Measurements from ENCODE around the gene AP5Z1. TPM values are rescaled to one million over a fixed set of nuclear protein-coding genes. Genes with fewer than 3 reads are reported as not detected.

AP5Z1 gene
- total and polyA plus RNA-seq, 5 donors = 10.5 to 17.3 (median 14.7) TPM

DNA sequence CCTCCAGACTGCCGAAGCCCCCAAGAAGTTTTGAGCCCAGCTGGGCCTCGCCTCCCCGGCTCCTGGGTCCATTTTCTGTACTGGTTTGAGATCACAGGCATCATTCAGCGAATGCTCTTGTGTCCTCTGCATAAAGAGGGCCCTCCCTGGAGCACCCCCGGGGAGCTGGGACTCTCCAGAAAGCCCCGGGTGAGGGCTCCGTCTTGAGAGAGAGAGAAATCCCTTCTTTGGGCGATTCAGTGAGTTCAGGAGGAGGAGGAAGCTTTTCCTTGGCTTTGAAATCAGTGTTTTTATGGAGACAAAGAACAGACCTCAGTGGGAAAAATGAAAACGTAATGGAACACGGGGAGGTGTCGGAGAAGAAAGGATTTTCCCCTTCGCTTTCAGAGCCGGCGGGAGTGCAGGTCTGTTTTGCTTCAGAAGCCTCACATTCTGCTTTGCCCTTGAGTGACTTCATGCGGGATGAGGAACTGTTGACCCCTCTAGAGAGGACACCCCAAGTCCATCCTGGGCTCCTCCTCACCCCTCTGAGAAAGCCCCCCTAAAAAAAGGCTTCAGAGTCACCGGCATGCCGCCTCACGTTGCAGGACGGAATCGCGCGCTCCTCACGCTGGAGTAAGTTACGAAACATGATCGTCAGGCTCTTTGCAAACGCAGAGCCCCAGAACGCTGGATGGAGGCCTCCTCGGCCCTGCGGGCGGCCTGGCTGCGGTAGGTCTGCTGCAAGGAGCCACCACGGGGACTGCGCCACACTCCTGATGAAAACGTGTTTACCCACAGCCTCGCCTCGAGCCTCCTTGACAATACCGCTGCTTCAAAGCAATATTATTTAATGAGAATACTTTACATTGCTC, 8.5 kb upstream of the AP5Z1 start:
- Histone ChIP-seq H3K27me3 (ENCODE audit: control insufficient read depth, insufficient read depth) (no peaks in the 10 kb centered on the region), H3K4me1 (ENCODE audit: control insufficient read depth, insufficient read depth, low read length) (no peaks in the 10 kb centered on the region), H3K27ac (ENCODE audit: low read length) (no peak overlapping the region), H3K9me3 (ENCODE audit: control insufficient read depth, low read length) (no peaks in the 10 kb centered on the region), H3K4me3 (ENCODE audit: low read length) (no peak overlapping the region)
- intact Hi-C loops (cut with DNase I) = no loop called here
- peak in 1 of 3 donors; percentile 54 for DNase-seq
- 90% methylated on average over 37 of the region's 37 CpGs for WGBS
- ATAC-seq = no peak

DNA sequence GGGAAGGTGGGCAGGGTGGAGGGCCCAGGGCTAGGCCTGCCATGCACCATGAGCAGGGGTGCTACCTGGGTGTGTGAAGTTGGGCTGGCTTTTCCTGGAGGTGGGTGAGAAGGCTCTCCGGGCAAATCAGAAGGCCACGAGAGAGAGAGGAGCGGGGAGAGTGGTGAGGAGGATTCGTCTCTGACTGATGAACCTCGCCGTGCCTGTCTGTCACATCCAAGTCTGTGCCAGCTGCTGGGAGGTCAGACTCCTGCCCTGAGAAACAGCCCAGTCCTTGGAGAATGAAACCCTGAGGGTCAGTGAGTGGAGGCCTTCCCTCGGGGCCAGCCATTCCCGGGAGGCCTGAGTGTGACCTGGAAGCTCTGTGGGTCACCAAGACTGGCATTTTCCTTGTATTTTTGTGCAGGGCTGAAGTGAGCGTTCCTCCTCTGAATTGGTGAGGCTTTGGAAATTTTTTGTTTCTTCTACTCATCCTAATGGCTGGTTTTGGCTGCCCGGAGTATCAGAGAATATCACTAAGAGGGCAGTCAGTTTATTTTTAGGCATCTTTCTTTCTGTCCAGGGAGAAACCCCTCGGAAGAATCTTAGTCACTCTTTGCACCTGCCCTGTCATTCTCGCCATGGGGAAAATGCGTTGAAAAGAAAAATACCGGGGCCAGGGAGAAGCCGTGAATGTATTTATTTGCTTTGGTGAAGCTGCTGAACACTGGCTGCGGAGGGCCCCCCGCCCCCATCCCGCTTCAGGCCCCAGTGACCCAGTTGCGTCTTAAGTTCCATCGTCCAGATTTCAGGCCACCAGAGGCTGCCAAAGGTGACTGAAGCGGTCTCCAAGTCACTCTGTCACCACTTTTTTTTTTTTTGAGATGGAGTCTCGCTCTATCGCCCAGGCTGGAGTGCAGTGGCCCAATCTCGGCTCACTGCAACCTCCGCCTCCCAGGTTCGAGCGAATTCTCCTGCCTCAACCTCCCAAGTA, 6.5 kb upstream of the AP5Z1 start:
- intact Hi-C loops (cut with DNase I) = no loop called here
- ATAC-seq (no peak), DNase-seq (peak in 2 of 3 donors; percentile 40 to 44)
- H3K4me3 ChIP-seq (ENCODE audit: low read length) = no peak overlapping the region
- WGBS = 83% methylated on average over 27 of the region's 27 CpGs
- H3K27ac ChIP-seq (ENCODE audit: low read length) = no peak overlapping the region
- no peaks in the 10 kb centered on the region for H3K9me3 ChIP-seq (ENCODE audit: control insufficient read depth, low read length)
- no peaks in the 10 kb centered on the region for H3K27me3 ChIP-seq (ENCODE audit: control insufficient read depth, insufficient read depth)
- H3K4me1 ChIP-seq (ENCODE audit: control insufficient read depth, insufficient read depth, low read length) = no peaks in the 10 kb centered on the region

DNA sequence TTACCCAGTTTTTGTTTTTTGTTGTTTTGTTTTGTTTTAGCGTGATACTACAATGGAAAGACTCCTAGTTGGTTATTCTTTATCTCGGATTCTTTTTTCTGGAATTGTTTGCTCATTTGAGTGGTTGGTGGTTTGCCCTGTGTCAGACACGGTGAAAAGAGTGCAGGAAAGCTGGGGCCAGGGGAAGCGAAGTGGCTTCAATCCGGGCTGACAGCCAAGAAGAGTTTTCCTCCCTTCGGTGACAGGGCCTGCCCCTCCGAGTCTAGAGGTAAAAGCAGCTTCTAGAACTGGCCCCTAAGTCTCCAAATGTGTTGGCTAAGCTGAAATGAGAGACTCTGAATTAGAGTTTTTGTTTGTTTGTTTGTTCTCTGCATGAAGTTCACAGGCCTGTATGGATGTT, 5.7 kb upstream of the AP5Z1 start:
- no peaks in the 10 kb centered on the region for H3K9me3 ChIP-seq (ENCODE audit: control insufficient read depth, low read length)
- H3K27me3 ChIP-seq (ENCODE audit: control insufficient read depth, insufficient read depth) = no peaks in the 10 kb centered on the region
- ATAC-seq (no peak), DNase-seq (peak in 1 of 3 donors; percentile 40)
- H3K4me1 ChIP-seq (ENCODE audit: control insufficient read depth, insufficient read depth, low read length) = peaks cover 3% of the 10 kb centered on the region
- 23% methylated on average over 7 of the region's 7 CpGs for WGBS
- no peak overlapping the region for H3K27ac ChIP-seq (ENCODE audit: low read length)
- intact Hi-C loops (cut with DNase I) = no loop called here
- H3K4me3 ChIP-seq (ENCODE audit: low read length) = no peak overlapping the region

DNA sequence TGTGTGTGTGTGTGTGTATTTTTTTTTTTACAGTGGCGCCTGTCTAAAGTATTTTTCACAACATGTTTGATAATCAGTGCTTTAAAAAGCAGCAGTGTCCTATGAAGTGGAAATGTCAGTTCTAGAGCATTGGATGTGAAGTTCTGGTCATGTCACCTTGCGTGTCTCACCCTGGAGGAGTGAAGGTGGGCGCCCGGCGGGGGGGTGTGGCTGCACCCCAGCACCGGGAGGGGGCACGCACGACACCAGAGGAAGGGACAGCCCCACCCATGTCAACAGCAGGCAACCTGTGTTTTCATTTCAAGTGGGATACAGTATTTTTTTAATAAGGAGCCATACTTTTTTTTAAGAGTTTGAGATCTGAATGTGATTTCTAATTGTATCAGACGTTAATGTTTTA, 4.5 kb upstream of the AP5Z1 start:
- no peaks in the 10 kb centered on the region for H3K27me3 ChIP-seq (ENCODE audit: control insufficient read depth, insufficient read depth)
- no peak overlapping the region for H3K27ac ChIP-seq (ENCODE audit: low read length)
- H3K9me3 ChIP-seq (ENCODE audit: control insufficient read depth, low read length) = no peaks in the 10 kb centered on the region
- H3K4me3 ChIP-seq (ENCODE audit: low read length) = no peak overlapping the region
- DNase-seq (peak in 2 of 3 donors; percentile 34 to 62), ATAC-seq (no peak)
- intact Hi-C loops (cut with DNase I) = no loop called here
- peaks cover 3% of the 10 kb centered on the region for H3K4me1 ChIP-seq (ENCODE audit: control insufficient read depth, insufficient read depth, low read length)
- WGBS = 65% methylated on average over 9 of the region's 9 CpGs

DNA sequence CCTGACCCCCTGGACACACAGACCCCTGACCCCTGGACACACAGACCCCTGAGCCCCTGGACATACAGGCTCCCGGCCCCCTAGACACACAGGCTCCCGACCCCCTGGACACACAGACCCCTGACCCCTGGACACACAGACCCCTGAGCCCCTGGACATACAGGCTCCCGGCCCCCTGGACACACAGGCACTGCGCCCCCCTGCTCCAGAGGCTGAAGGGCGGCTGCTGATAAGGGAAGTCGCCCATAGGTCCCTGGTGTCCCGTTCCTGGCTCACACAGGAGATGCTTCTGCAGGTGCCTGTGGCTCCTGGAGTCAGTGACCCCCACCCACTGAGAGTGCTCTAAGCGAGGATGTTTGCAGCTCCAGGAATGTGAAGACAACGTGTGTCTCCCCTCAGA, 3.7 kb upstream of the AP5Z1 start:
- H3K27ac ChIP-seq (ENCODE audit: low read length) = no peak overlapping the region
- intact Hi-C loops (cut with DNase I) = no loop called here
- no peak for ATAC-seq
- H3K4me3 ChIP-seq (ENCODE audit: low read length) = no peak overlapping the region
- no peaks in the 10 kb centered on the region for H3K9me3 ChIP-seq (ENCODE audit: control insufficient read depth, low read length)
- H3K27me3 ChIP-seq (ENCODE audit: control insufficient read depth, insufficient read depth) = no peaks in the 10 kb centered on the region
- 88% methylated on average over 9 of the region's 9 CpGs for WGBS
- H3K4me1 ChIP-seq (ENCODE audit: control insufficient read depth, insufficient read depth, low read length) = peaks cover 5% of the 10 kb centered on the region
- DNase-seq = peak in 2 of 3 donors; percentile 38 to 60

DNA sequence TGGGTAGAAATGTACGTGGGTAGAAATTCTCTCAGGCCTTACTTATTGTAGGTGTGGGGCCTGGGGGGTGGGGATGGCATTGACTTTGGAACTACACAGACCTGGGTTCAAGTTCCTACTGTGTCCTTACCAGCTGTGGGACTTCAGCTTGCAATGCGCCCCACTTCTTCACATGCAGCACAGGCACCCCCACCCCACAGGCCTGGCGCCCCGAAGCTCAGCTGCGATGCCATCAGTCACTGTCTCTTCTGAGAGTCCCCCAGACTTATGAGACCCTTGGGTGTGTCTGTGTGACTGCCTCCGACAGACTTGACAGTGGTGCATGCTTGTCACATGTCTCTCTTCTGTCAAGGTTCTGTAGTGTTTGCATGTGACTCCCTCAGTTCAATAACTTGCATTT, 3.1 kb upstream of the AP5Z1 start:
- H3K27ac ChIP-seq (ENCODE audit: low read length) = no peak overlapping the region
- ATAC-seq (no peak), DNase-seq (peak in 2 of 3 donors; percentile 30)
- H3K9me3 ChIP-seq (ENCODE audit: control insufficient read depth, low read length) = no peaks in the 10 kb centered on the region
- H3K4me3 ChIP-seq (ENCODE audit: low read length) = no peak overlapping the region
- intact Hi-C loops (cut with DNase I) = no loop called here
- WGBS = 95% methylated on average over 6 of the region's 6 CpGs
- peaks cover 6% of the 10 kb centered on the region for H3K4me1 ChIP-seq (ENCODE audit: control insufficient read depth, insufficient read depth, low read length)
- H3K27me3 ChIP-seq (ENCODE audit: control insufficient read depth, insufficient read depth) = no peaks in the 10 kb centered on the region

DNA sequence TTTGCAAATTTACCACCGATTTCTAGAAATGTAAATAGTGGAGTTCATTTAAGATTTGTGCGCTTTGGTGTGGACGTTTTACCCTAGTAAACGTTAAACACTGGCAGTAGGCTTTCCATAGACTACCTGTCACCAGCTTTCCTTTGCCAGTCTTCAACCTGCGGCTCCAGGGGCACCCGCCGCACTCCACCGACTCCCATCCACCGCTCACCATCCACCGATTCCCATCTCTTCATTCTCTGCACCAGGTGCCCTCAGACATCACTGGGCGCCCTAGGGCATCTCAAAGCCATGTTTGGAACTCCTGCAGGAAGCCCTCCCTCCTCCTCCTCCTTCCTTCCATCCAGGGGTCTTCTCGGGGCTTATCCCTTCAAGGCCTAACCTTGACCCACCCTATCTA, 1.4 kb upstream of the AP5Z1 start:
- 85% methylated on average over 12 of the region's 12 CpGs for WGBS
- peak in 2 of 3 donors; percentile 40 to 47 for DNase-seq
- Histone ChIP-seq H3K9me3 (ENCODE audit: control insufficient read depth, low read length) (no peaks in the 10 kb centered on the region), H3K27me3 (ENCODE audit: control insufficient read depth, insufficient read depth) (no peaks in the 10 kb centered on the region), H3K27ac (ENCODE audit: low read length) (no peak overlapping the region), H3K4me1 (ENCODE audit: control insufficient read depth, insufficient read depth, low read length) (peaks cover 6% of the 10 kb centered on the region), H3K4me3 (ENCODE audit: low read length) (no peak overlapping the region)
- intact Hi-C loops (cut with DNase I) = no loop called here
- no peak for ATAC-seq

DNA sequence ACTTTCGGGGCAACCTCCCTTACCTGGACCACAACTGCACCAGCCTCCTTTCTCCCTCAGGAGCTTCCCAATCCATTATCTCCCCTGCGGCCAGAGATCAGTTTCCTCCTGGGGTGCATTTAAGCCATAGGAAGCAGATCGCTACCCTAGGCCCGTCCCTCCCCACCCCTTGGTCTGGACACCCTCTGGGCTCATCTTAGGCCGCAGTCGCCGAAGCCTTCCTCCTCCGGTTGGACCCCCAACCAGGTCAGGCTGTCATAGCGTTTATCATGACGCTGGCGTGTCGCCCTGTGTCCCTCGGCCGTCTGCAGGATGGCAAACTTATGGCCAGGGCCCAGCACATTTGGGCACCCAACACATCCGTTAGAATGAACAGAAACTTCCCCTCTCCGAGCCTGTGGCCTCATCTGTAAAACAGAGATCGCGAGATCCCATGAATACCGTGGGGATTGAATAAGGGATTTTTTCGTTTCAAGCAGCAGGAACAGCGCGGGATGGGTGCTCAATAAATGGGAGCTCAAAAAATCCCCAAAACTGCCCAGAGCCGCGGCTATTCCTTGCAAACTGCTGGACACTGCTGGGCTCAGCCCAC, 669 bp upstream of the AP5Z1 start:
- H3K9me3 ChIP-seq (ENCODE audit: control insufficient read depth, low read length) = no peaks in the 10 kb centered on the region
- intact Hi-C loops (cut with DNase I) = no loop called here
- DNase-seq = peak in 2 of 3 donors; percentile 74 to 78

DNA sequence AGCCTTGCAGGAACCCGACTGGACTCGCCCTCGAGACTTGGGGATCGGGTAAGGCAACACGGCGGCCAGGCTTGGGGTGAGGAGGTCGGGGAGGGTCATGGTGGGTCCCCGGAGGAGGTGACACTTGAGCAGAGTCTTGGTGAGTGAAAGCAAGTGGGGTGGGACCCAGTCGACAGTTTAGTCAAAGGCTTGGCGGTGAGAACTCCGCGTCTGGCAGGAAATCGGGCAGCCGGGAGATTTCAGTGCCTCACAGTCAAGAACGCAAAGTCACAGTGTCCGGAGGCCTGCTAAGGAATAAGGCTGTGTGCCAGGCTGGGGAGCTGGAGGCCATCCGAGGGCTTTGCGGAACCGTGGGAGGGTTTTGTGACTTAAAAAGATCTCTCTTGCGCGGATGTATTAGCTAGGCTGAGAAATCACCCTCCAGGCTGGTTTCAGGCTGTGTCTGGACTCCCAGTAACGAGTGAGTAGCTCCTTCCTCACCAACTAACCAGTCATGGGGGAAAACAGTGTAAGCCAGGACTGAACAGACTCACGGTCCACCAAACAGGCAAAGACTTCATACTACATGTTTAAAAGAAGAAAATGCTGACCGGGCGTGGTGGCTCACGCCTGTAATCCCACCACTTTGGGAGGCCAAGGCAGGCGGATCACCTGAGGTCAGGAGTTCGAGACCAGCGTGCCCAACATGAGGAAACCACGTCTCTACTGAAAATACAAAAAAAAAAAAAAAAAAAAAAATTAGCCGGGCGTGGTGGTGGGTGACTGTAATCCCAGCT, 613 bp downstream of the AP5Z1 start:
- H3K9me3 ChIP-seq (ENCODE audit: control insufficient read depth, low read length) = no peaks in the 10 kb centered on the region
- H3K4me3 ChIP-seq (ENCODE audit: low read length) = peak overlapping the region; percentile 63
- H3K4me1 ChIP-seq (ENCODE audit: control insufficient read depth, insufficient read depth, low read length) = peaks cover 6% of the 10 kb centered on the region
- H3K27me3 ChIP-seq (ENCODE audit: control insufficient read depth, insufficient read depth) = no peaks in the 10 kb centered on the region
- DNase-seq (peak in 1 of 3 donors; percentile 37), ATAC-seq (peak; percentile 30 to 48)
- intact Hi-C loops (cut with DNase I) = no loop called here
- peak overlapping the region; percentile 79 for H3K27ac ChIP-seq (ENCODE audit: low read length)
- 23% methylated on average over 32 of the region's 32 CpGs for WGBS

More for the DNA sequence above, 669 bp upstream of the AP5Z1 start:
- Histone ChIP-seq H3K4me3 (ENCODE audit: low read length) (peak overlapping the region; percentile 63), H3K27me3 (ENCODE audit: control insufficient read depth, insufficient read depth) (no peaks in the 10 kb centered on the region), H3K27ac (ENCODE audit: low read length) (peak overlapping the region; percentile 86), H3K4me1 (ENCODE audit: control insufficient read depth, insufficient read depth, low read length) (peaks cover 6% of the 10 kb centered on the region)
- 8% methylated on average over 24 of the region's 24 CpGs for WGBS
- peak; percentile 32 to 40 for ATAC-seq

DNA sequence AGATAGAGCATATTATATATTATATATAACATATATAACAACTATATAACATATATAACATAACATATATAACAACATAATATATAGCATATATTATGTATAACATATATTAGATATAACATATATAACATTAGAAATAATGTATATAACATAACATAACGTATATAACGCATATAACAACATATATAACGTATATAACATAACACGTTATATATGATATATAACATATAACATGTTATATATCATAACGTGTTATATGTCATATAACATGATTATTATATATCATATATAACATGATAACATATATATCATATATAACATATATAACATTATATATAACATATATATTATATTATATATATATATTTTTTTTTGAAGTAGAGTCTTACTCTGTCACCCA, 3.7 kb downstream of the AP5Z1 start:
- DNase-seq (no peak), ATAC-seq (no peak)
- Histone ChIP-seq H3K9me3 (ENCODE audit: control insufficient read depth, low read length) (no peaks in the 10 kb centered on the region), H3K4me3 (ENCODE audit: low read length) (no peak overlapping the region), H3K4me1 (ENCODE audit: control insufficient read depth, insufficient read depth, low read length) (peaks cover 4% of the 10 kb centered on the region), H3K27me3 (ENCODE audit: control insufficient read depth, insufficient read depth) (no peaks in the 10 kb centered on the region), H3K27ac (ENCODE audit: low read length) (no peak overlapping the region)
- intact Hi-C loops (cut with DNase I) = no loop called here
- 87% methylated on average over 5 of the region's 5 CpGs for WGBS

All from right cardiac atrium (tissue), 5 donors.